Endothelial cell of hepatic sinusoid (primary cell): ENCODE measurements around the gene ETNPPL.

Experiments
- in situ Hi-C: cut with HindIII; loops from 2 replicates; pipeline ENCODE4 v1.10.0; 2017; ENCODE audit warnings: low sequenced_read_pairs

The ETNPPL gene

DNA sequence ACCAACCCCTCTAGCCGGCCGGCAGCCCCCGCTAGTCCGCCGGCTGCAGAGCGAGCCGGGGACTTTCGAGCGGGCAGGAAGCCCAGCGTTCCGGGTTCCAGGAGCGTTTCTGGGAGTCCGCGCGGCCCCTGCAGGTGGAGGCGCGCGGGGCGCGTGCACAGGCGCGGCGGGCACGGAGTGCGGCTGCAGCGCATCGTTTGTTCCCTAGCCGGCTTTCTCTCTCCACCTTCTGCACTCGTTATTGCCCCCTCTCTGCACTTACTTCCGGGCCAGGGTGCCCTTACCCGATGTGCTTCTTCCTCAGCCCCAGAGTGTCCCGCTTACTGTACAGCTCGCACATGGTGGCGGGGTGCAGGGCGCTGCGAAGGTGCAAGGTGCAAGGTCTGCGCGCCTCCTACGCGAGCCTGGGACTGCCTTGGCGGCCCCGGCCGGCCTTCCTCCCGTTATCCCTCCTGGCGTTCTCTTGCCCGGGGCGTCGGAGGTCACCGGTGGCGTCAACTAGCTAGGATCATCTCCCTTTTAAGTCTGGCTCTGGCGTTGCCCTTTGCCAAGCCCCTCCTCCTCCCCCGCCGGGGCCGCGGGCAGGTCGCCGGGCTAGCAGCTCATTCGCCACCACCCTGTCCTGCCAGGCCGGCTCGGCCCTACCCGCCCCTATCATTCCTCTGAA is at the start of gene ETNPPL:
Gene ETNPPL (minus strand): TSS at position 495 of the 667 bp plus-strand sequence. CDS start 155 bp downstream, at position 340.
- in situ Hi-C loops, result no loop called here

DNA sequence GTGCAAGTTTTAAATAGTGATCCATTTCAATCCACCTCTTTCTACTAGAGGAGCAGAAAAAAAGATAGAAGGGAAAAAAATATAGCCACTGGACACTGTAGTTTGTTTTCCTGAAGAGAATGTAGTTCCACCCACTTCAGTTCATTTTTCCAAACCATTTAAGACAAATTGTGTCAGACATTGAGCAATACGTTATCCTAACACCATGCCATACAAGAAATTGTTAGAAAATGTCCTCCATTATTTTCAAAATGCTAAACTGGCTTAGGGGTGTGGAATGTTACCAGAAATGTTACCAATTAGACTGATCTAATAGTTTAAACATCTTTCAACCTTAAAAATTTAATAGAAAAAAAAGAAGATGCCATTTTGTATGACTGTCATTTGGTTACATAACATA is 48.6 kb upstream of the ETNPPL start:
- in situ Hi-C loops, result no loop called here

DNA sequence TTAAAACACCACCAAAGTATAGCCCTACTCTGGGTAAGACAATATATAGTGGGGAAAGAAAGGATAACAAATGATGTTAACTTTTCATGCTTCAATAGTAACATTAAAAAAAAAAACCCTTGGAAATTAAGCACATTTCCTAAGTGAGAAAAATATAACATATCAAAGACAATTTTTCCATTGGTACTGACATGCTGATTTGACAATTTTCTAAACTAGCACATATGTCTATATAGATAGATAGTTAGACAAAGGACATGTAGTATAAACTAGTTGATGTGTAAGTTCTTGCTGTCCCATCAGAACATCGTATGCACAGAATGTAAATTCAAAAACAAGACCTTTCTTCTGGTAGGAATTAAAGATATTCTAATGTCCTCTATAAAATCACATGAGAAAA is 47.2 kb upstream of the ETNPPL start:
- in situ Hi-C loops, result no loop called here

DNA sequence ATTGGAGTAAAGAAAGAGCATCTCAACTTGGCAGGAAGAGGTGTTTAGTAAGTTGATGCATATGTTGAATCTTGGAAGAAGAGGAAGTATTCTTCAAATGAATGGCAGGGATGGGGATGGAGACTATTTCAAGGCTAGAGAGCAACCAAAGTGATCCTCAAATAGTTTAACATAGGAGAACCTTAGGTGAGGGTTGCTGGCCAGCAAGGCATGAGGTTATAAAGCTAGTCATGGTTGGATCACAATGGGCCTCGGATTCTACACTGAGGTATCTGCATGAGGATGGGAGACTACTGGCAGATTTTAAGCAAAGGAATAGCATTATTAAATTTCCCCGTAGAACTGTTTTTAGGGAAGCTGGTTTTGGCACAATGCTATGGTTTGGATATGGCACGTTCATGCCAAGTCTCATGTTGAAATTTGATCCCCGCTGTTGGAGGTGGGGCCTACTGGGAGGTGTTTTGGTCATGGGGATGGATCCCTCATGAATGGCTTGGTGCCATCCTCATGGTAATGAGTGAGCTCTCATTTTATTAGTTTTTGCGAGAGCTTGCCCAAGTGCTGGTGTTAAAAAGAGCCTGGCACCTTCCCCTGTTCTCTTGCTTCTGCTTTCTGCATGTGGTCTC is 41.9 kb upstream of the ETNPPL start:
- in situ Hi-C loops, result no loop called here

DNA sequence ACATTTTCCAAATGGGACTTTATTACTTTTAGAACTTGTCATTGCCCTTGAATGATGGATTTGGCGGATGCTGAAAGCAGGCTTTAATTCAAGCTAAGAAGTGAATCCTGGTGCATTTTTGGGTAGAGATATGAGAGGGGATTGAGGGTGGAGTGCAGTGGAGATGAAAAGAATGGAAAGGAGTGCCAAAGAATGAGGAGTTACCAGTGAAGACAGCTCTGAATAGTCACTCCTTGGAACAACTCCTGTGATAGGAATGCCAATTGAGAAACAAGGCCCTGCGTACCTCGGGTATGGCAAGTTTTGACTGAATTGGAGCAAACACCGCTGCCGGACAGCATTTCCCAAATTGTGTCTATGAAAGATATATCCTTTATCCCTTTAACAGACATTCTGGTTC is 36.5 kb upstream of the ETNPPL start:
- in situ Hi-C loops, result no loop called here

DNA sequence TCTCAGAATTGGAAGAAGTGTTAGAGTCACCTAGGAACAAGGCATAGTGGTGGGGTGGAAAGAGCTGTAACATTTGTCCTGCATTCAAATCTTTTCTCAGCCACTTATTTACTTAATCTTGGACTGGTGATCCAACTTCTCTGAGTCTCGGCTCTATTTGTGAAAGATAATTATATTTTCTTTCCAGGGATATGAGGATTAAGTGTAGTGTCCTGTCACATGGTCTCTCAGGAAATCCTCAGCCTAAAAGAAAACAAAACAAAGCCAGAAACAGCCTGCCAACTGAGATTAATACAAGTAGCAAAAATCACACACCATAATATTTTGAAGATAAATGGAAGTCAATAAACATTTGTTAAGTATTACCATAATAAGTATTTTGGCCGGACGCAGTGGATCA is 33.3 kb upstream of the ETNPPL start:
- in situ Hi-C loops, result no loop called here

DNA sequence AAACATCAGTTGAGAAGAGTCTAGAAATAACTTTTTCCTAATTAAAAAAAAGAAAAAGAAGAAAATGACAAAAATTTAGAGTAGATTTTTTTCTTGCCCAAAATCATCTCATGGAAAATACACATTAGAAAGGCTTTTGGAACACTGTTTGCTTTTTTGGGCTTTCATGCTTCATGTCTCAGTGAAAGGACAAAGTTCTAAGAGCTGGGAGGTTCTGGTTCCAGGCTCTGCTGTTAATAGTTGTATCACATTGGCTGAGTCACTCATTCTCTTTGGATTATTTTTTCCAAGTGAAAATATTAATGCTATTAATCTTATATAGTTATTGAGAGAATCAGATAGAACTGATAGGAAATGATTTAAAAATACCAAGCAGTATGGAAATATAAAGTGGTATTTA is 32.9 kb upstream of the ETNPPL start:
- in situ Hi-C loops, result no loop called here

DNA sequence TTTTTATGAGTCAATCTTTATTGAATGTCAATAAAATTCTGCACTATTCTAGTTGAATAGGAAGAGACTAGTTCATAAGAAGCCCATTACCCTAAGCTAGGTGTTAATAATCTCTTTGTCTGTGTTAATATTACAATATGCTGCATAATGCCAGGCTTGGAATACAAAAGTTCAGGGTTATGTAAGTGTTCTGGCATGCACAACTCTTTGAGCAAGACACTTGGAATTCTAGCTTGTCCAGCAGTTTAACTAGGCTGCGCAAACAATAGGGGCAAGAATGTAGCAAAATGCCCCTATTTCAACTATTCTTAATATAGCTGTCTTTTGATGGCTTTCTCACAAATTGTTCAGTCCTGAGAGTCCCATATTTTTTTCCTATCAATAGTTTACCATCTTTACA is 31.3 kb upstream of the ETNPPL start:
- in situ Hi-C loops, result no loop called here

DNA sequence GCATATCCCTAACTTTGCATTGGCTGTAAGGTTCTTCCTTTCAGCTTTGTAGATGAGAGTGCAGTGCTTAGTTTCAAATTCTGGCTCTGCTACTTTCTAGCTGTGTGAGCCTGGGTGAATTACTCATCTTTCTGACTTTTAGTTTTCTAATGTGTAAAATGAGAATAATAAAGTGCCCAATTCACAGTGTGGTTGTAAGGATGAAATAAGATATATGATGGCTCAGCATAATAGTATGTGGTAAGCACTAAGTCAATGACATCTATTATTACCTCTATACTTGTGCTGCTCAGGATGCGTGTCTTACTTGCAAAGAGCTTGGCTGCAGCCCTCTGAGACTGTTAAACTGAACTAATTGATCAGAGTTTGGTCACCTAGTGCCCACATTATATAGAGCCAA is 30.6 kb upstream of the ETNPPL start:
- in situ Hi-C loops, result no loop called here

DNA sequence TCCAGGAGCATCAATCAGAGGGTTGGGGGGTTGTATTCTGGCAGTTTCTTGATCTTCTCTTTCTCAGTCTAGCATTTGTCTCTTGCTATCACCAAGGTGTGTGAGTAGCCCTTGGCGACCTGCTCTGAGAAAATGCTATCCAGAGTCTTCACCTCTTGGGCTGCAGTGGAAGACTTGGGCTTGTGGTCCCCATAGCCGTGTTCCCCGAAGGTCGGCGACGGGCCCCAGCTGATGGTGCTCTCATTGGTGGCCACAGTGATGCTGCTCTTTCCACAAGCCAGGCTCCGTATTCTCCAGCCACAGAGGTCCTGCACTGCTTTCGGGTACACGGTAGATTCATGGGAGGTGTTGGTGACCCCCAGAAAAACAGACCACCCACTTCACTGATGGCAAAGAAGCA is 25.9 kb upstream of the ETNPPL start:
- in situ Hi-C loops, result no loop called here

DNA sequence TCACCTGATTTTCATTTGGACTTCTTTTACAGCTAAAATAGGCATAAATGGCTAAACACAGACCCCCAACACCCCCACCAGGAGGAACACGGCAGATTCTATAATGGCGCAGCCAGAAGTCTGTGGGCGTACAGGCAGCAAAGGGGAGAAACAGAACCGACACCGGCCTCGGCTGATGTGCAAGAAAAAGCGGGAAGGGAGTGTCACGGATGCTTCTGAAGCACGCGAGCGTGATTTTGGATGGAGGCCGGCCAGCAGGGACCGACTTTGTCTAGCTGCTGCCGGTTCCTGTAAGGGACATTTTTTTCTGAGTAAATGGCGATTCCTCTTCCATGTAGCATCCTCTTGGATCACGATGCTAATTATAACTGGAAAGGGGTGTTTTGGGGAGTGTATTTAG is 24.9 kb upstream of the ETNPPL start:
- in situ Hi-C loops, result no loop called here

DNA sequence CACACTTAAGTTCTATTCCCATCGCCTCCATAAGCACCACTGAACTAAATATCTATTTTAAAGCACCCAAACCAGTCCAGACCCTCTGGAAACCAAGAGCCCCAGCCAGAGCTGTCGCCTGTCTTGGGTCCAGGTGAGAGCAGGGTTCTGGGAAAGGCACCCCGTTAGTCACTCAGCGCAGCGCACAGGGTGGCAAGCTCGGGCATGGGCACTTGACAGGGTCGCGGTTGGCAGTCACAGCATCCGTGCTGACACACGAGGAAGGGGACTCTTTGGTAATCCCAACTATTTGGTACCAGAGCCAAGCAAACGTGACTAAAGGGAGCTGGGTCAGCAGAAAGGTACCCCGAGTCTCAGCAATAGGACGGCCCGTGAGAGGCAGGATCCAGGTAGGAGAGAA is 24.3 kb upstream of the ETNPPL start:
- in situ Hi-C loops, result no loop called here

DNA sequence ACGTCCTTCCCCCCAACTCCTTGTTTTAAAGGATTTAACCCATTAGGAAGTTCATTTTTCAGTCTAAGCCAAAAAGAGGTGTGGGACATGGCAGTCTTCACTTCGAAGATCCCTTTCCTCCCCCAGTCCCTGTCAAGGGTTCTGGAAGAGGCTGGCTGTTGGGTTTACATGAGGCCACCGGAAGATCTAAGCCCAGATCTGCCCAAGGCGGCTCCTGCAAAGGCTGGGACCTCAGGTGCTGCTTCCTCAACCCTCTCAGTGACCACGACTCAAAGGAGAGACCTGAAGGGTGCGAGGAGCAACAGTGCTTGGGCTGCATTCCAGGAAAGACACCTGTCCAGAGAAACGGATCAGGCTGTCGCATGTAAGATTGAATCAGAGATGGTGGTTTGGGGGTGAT is 23.5 kb upstream of the ETNPPL start:
- in situ Hi-C loops, result no loop called here

DNA sequence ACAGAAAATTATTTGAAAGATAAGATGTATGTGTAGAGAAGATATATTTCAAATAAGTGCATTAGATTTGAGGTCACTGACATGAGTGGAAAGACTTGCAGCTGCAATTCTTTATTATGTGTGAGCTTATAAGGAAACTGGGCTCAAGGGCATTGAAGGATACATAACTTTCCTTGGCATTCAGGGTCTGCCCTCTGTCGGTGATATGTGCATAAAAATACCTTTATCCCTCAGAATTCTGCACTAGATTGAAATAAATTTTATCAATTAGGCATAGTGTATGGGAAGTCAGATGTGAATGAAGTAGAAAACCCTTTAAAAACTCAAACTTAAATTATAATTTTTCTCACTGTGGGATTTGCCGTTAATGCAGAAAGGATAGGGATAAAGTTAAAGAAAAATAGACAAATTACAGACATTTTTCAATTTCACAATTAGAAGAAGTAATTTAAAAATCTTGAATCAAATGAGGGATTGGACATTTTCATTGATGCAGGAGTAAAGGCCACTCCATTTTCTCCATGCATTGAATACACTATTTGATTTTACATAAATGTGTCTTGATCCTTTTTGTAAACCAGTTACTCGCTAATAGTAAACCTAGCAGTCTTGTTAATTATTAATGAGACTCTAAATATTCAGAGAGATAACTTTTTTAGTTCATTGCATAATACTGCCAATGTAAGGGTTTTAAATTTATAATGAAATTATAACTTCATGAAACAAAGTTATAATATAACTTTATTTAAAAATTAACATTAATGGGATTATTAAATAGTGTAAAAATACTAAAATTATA is 21.0 kb upstream of the ETNPPL start:
- in situ Hi-C loops, result no loop called here

DNA sequence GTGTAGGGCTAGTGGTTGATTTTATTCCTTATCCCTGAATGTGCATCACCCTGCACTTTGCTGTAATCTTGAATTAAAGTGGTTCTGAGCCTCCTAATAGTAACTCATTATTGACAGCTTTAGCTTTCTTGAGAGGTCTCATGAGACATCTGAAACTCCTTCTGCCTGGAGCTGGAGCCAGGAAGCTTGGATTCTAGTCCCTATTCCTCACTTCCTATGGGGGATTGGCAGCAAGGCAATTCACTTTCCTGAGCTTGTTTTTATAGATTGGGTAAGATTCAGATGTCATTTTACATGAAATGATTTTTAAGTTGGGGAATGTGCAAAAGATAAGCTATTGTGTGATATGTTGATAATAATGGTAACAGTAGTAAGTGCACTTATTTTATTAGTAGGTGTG is 17.1 kb upstream of the ETNPPL start:
- in situ Hi-C loops, result no loop called here

DNA sequence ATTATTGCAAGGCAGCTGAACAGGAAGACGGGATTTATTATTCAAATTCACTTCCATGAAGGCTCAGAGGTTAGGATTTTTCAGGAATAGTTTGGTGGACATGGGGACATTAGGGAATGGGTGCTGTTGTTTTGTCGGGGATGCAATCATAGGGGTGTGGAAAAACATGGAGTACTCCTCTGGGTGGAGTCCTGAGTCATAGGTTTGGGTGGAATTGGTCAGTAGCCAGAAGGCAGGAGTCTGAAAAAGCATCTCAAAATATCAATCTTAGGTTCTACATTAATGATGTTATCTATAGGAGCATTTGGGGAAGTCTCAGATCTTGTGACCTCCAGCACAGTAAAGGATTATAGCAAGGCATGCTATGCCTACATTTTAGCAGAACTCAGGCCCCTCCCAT is 14.5 kb upstream of the ETNPPL start:
- in situ Hi-C loops, result no loop called here

DNA sequence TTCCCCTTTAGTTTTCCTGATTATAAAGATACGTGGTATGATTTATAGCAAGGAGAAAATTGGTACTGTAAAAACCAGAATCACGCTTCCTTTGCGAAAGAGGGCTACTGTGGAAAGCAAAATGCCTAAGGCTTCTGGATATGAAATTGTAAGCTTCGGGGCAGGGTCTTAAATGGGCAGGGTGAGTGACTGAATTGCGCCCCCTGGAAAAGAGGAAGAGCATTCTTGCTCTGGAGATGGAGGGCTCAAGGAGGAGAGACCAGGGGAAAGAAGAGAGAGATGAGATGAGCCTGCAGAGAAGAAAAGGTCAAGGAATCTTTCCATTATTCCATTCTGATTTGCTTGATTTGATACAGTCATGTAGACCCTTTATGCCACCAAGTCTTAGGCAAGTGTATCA is 13.1 kb upstream of the ETNPPL start:
- in situ Hi-C loops, result no loop called here

DNA sequence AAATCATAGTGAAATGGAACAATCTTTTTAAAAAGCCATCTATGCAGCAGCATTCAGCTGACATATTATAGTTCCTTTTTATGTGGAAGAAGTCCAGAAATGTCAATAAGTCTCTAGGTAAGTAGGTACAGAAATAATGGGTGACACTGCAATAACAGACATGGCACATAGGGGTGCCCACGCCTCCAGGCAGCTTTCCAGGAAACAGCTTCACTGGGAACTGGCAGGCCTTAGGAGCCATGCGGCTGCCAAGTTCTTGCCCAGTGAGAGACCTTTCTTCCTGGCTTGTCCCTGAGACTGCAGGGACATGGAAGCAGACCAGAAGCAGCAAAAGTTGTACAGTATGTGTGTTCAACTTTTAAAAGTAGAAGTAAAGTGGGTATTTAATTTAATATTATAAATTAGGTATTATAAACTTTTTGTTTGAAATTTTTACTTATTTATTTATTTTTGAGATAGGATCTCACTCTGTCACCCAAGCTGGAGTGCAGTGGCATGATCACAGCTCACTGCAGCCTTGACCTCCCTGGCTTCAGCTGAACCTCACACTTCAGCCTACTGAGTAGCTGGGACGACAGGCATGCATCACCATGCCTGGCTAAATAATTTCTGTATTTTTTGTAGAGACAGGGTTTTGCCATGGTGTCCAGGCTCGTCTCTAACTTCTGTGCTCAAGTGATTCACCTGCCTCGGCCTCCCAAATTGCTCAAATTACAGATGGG is 12.1 kb upstream of the ETNPPL start:
- in situ Hi-C loops, result no loop called here

DNA sequence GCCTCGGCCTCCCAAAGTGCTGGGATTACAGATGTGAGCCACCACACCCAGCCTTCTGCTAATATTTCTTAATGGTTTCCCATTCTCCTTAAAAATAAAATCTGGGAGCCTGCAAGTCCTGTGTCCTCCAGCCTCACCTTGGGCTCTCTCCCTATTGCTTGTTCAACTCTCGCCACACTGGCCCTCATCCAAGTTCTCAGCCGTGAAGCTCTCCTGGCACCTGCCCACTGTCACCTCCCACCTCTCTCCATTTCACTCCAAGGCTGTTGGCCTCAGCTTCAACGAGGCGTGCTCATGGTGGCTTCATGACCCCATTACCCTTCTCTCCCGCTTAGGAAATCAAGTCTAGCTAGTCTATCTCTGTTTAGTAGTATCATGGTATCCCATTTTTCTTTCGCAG is 9.5 kb upstream of the ETNPPL start:
- in situ Hi-C loops, result no loop called here

DNA sequence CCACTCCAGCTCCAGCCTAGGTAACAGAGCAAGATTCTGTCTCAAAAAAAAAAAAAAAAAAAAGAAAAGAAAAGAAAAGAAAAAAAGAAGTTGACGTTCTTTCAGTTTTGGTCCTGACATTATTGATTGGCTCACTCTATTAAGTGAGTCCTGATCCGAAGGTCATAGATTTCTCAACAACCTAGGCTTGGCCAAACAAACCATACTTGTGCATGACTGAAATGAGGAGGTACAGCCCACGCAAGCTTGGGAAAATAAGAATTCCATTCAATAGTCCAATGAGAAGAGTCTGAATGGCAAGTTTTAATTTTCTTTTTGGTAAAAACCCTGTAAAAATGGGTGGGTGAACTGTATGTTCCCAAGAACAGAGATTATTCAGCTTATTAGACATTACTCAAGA is 3.2 kb upstream of the ETNPPL start:
- in situ Hi-C loops, result no loop called here

DNA sequence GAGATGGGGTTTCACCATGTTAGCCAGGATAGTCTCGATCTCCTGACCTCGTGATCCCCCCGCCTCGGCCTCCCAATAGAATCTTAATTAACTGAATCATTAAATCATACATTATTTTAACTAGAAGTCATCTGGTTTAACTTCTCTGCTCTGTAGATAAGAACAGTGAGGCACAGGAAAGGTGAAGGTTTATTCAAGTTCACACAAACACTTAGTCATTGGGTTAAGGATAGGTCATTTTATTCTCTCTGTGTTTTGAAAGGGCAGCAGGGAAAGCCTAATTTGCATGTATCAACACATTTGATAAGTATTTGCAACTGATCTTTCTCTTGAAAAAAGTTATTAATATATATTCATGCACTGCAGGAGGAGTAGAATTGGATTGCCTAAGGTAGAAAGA is 1.1 kb upstream of the ETNPPL start:
- in situ Hi-C loops, result no loop called here

DNA sequence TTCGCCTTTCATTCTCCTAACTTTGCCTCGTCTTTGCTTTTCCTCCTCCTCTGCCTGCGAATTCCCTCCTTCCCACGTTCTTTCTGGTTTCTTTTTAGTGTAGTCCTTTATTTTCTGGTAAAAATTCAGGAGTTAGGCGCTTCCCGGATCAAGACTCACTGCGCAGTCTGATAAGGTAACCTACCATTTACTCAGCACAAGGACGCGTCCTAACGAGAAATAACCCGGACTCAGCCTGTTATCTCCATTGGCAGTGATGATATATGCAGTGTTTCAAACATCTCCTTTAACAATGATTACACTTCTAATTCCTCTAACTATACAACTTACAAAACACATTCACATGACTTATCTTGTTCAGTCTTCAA is 357 bp upstream of the ETNPPL start:
- in situ Hi-C loops, result no loop called here
